ENCODE data around the gene ROR1.

DNA sequence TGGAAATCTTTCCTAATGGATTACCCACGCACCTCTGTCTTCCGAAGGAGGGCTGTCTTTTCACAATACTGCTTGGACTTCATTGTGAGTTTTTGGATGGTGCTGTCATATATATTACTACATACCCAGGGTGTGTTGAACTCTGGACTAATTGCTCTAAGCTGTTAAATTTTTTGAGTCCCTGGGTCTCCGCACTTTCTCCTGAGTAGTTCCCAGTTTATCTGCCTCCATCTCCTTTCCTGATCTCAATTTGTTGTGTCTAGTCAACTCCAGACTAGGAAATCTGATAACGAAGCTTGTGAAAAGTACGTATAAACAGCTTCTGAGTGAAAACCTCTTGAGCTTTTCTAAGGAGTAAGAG, 211.1 kb downstream of the ROR1 start:
- TF ChIP-seq, protein P1, sequence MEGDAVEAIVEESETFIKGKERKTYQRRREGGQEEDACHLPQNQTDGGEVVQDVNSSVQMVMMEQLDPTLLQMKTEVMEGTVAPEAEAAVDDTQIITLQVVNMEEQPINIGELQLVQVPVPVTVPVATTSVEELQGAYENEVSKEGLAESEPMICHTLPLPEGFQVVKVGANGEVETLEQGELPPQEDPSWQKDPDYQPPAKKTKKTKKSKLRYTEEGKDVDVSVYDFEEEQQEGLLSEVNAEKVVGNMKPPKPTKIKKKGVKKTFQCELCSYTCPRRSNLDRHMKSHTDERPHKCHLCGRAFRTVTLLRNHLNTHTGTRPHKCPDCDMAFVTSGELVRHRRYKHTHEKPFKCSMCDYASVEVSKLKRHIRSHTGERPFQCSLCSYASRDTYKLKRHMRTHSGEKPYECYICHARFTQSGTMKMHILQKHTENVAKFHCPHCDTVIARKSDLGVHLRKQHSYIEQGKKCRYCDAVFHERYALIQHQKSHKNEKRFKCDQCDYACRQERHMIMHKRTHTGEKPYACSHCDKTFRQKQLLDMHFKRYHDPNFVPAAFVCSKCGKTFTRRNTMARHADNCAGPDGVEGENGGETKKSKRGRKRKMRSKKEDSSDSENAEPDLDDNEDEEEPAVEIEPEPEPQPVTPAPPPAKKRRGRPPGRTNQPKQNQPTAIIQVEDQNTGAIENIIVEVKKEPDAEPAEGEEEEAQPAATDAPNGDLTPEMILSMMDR (conservative IDR thresholded peaks at IDR 0.05; ENCODE audit: low read length): no peak
- no peak for TF ChIP-seq EZH2phosphoT487 (IDR thresholded peaks at IDR 0.05; ENCODE audit: borderline replicate concordance, low read depth, low read length)

All from OCI-LY7 (cell line).